Subcutaneous abdominal adipose tissue (tissue), 5 donors: ENCODE measurements around the gene TAL2.

Experiments
- H3K27ac ChIP-seq: one replicate; pipeline ENCODE4 v1.7.0; 2013; ENCODE audit warnings: low read depth, mild to moderate bottlenecking, inconsistent platforms, low read length, moderate library complexity
- H3K27me3 ChIP-seq, 5 donors: one replicate each; pipeline ENCODE4 v1.7.0; 2013; ENCODE audit warnings: low read length in 5 of 5, inconsistent platforms in 1 of 5; ENCODE audit not compliant: control insufficient read depth in 5 of 5, insufficient read depth in 4 of 5
- H3K36me3 ChIP-seq, 5 donors: one replicate each; pipeline ENCODE4 v1.7.0; 2013; ENCODE audit warnings: low read length in 5 of 5; ENCODE audit not compliant: control insufficient read depth in 5 of 5, insufficient read depth in 5 of 5
- H3K4me1 ChIP-seq, 5 donors: one replicate each; pipeline ENCODE4 v1.7.0; 2013; ENCODE audit warnings: low read length in 5 of 5, mild to moderate bottlenecking in 3 of 5, moderate library complexity in 1 of 5; ENCODE audit not compliant: control insufficient read depth in 5 of 5, insufficient read depth in 5 of 5
- H3K4me3 ChIP-seq, 5 donors: one replicate each; pipeline ENCODE4 v1.7.0; 2013; ENCODE audit warnings: low read length in 5 of 5, low read depth in 1 of 5
- H3K9ac ChIP-seq, 5 donors: one replicate each; pipeline ENCODE4 v1.7.0; 2013; ENCODE audit warnings: low read length in 5 of 5, mild to moderate bottlenecking in 4 of 5, moderate library complexity in 3 of 5
- H3K9me3 ChIP-seq, 5 donors: one replicate each; pipeline ENCODE4 v1.7.0; 2013; ENCODE audit warnings: low read length in 5 of 5; ENCODE audit not compliant: control insufficient read depth in 5 of 5
- donor health status: healthy.
- donor health status: healthy.
- donor health status: healthy.
- donor health status: healthy.
- donor health status: healthy.

The TAL2 gene

DNA sequence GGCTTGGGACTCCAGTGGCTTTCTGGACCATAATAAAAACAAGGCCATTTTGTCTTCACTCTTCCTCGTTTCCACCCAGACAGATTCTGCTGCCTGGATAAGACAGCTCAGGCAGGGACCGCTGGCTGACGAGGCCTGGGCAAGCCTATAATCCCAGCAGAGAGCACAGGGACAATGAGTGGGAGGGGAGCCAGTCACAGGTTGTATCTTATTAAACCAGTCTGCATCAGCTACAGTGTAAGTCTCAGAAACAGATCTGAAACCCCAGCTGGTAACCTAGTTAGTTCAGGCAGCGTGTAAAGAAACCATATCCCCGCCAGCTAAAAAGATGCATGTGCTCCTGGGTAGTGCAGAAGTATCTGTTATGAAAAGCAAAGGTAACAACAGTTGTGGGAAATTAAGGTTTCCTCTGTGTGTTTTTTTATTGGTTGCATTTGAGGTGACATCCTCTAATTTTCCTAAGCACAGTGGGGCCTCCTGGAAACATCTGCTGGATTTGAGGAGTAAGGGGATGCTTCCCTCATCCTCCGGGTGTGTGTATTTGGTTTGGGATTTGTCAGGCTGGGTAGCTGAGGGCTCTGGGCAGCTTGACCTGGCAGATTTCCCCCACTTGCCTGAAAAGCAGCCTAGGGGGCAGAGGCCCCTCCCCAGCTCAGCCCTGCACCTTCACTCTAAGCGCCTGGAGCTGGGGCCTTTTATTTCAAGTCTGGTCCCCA lies 15.2 kb upstream of the TAL2 start:
- Histone ChIP-seq H3K9me3 (peaks cover 0 to 3% (median 0%) of the 10 kb centered on the region in 5 donors), H3K27me3 (no peaks in the 10 kb centered on the region), H3K4me3 (no peak overlapping the region), H3K9ac (no peak overlapping the region), H3K27ac (no peak overlapping the region), H3K4me1 (peaks cover 0 to 7% (median 0%) of the 10 kb centered on the region in 5 donors), H3K36me3 (no peaks in the 10 kb centered on the region)

DNA sequence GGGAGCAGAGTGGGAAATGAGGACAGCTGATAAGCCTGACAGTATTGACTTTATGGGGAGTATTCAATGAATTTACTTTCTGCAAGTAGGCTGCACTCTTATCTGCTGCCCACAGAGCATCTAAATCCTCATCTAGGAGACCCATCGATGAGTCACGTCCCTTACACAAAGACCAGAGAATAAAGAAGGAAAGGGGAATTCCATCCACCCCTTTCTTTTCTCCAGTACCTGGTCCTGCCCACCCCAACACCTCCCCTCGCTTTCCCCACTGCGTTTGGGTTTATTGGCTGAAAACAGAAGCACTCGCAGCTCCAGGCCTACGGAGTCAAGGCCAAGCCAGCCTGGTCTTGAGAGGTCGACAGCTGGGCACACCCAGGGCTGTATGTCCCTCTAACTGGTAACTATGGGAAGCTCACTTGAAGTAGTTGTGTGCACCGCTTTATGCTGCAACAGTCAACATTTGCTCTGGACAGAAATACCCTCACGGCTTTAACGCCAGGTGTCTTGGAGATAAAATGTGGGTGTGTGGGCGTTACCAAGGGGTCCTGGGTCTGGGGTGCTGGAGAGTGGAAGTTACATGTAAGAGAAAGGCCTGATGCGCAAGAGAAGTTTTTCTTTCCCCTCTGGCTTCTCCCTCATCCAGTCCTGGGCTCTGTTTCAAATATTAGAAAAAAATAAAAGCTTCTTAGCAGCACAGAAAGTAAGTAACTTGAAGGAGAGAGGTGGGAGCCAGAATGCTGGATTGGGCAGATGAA lies 14.5 kb upstream of the TAL2 start:
- H3K36me3 ChIP-seq, result no peaks in the 10 kb centered on the region
- H3K4me1 ChIP-seq, result peaks cover 0 to 7% (median 0%) of the 10 kb centered on the region in 5 donors
- H3K27me3 ChIP-seq, result no peaks in the 10 kb centered on the region
- H3K9me3 ChIP-seq, result no peaks in the 10 kb centered on the region
- H3K27ac ChIP-seq, result no peak overlapping the region
- H3K9ac ChIP-seq, result no peak overlapping the region
- H3K4me3 ChIP-seq, result no peak overlapping the region

DNA sequence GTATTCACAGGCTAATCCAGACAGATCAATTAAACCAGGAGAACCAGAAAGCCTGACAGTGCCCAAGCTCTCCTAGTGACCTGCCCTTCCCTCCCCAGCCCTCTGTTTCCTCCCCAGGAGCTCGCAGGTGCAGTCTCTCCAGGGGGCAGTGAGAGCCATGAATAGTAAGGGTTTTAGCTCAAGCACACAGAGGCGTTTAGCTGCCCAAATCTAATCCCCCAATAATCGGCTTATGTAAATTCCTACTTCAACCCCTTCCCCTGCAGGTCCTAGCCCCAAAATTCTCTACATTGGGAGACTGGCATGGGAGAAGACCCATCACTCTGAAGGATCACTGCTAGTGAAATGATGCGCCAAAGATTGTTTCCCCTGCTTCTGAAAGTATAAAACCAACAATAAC lies 10.5 kb upstream of the TAL2 start:
- Histone ChIP-seq H3K36me3 (no peaks in the 10 kb centered on the region), H3K9me3 (no peaks in the 10 kb centered on the region), H3K4me1 (peaks cover 0 to 18% (median 11%) of the 10 kb centered on the region in 5 donors), H3K27ac (no peak overlapping the region), H3K9ac (no peak overlapping the region), H3K27me3 (peaks cover 4 to 14% (median 9%) of the 10 kb centered on the region in 5 donors), H3K4me3 (no peak overlapping the region)

DNA sequence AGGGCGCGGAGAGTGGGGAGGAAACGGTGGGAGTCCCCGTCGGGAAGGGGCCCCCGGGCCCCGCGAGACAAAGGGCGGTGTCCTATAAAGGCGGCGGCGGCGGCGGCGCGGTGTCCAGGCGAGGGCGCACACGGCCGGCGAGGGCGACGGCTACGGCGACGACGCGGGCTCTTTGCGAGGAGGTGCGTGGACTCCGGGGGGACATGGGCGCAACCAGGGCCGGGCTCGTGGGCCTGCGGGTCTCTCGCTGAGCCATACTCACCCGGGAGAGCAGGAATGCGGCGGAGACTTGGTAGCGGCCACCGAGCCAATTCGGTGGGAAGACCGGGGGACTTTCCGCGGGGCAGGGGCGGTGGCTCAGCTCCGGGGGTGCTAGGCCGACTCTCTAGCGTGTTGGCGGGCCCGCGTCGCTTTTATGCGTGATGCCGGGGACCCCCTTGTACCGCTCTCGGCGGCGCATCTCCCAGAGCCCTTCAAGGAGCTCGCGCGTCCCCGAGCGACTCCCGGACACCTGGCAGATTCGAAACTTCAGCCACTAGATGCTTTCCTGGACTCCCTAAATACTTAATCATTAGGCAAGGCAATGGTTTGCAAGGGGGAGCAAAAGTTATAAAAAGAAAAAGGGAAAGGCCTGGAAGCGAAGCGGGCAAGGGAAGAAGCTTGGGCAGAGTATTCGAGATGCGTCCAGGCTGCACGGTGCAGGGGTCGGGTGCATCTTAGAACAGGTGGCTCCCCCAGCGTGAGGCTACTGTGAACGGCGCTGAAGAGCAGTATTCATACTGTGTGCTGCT lies 5.9 kb upstream of the TAL2 start:
- Histone ChIP-seq H3K9me3 (no peaks in the 10 kb centered on the region), H3K4me3 (peak overlapping the region; percentile 37 to 66 (median 60)), H3K4me1 (peaks cover 0 to 13% (median 11%) of the 10 kb centered on the region in 5 donors), H3K36me3 (no peaks in the 10 kb centered on the region), H3K27me3 (peaks cover 13 to 22% (median 16%) of the 10 kb centered on the region in 5 donors), H3K9ac (peak overlapping the region in 1 of 5 donors; percentile 64), H3K27ac (no peak overlapping the region)

DNA sequence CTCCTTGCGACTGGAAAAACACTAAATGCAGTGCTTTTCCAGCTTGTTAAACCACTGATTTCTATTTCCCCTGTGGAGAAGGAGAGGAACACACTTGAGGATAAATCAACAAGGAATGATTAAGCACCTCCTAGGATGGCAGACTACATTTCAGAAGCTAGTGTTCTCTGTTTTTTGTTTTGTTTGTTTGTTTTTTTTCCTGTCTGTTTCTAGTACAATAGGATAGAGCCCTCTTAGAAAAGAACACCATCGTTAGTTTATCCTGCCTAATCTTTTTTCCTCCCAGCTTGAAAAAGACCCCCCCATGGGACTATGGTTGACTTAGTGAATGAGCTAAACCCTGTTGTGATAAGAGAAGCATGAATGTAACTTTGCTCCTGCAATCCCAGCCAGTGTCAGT lies 3.9 kb upstream of the TAL2 start:
- Histone ChIP-seq H3K9ac (no peak overlapping the region), H3K36me3 (no peaks in the 10 kb centered on the region), H3K4me3 (no peak overlapping the region), H3K4me1 (peaks cover 0 to 13% (median 11%) of the 10 kb centered on the region in 5 donors), H3K9me3 (no peaks in the 10 kb centered on the region), H3K27ac (no peak overlapping the region), H3K27me3 (peaks cover 13 to 22% (median 16%) of the 10 kb centered on the region in 5 donors)

DNA sequence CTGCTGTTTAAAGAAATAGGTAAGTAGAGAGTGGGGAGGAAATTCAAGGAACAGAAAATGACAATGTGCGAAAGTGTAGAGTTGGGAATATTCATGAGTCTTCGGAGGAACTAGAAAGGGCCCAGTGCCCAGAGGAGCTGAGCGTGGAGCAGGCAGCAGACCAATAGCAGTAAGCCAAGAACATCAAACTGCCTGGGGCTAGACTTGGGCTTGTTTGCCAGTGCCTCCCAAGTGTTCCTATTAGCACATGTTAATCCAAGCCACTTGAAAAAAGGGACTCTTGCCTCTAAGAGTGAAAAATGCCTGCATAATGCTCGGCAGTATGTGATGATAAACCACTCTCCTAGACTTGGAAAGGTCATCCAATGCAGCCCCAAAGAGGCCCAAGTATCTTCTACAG lies 1.2 kb upstream of the TAL2 start:
- Histone ChIP-seq H3K4me3 (no peak overlapping the region), H3K27me3 (peaks cover 10 to 15% (median 13%) of the 10 kb centered on the region in 5 donors), H3K9ac (no peak overlapping the region), H3K27ac (no peak overlapping the region), H3K36me3 (no peaks in the 10 kb centered on the region), H3K9me3 (no peaks in the 10 kb centered on the region), H3K4me1 (peaks cover 0 to 10% (median 8%) of the 10 kb centered on the region in 5 donors)

DNA sequence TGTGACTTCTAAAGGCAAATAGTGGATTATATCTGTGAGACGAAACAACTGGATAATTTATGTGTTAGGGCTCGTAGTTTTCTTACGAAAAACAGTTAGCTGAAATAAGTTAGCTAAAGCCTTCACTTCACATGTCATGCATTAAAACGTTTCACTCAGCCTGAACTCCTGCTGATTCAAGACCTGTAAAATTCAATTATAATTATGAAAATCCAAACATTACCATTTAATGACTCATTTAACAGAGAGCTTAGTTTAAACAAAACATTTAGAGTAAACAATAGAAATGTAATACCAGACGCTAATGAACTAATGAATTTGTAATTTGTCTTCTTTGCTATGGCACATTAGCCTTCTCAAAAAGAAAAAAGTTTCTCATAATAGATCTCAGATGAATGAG lies 1.7 kb downstream of the TAL2 start:
- Histone ChIP-seq H3K36me3 (no peaks in the 10 kb centered on the region), H3K27ac (no peak overlapping the region), H3K9me3 (no peaks in the 10 kb centered on the region), H3K4me1 (no peaks in the 10 kb centered on the region), H3K4me3 (no peak overlapping the region), H3K27me3 (peaks cover 0 to 4% (median 0%) of the 10 kb centered on the region in 5 donors), H3K9ac (no peak overlapping the region)

DNA sequence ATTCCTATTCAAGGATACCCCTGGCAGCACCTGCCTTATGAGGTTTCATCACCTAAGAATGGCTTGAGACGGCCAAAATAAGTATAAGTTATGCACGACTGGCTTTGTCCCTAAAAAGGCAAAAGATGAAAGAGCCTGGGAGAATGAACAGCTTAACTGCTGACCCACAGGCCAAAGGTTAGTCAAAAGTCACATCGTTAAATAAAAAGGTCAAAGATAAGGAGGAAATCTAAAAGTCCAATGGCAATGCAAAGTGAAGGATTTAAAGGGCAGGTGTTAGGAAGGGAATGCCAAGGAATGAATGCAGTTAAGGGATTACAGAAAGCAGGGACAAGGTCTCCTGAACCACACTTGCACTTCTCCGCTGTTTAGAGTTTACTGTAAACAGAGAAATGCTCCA lies 5.6 kb downstream of the TAL2 start:
- Histone ChIP-seq H3K4me1 (no peaks in the 10 kb centered on the region), H3K27me3 (peaks cover 0 to 4% (median 0%) of the 10 kb centered on the region in 5 donors), H3K36me3 (no peaks in the 10 kb centered on the region), H3K4me3 (no peak overlapping the region), H3K27ac (no peak overlapping the region), H3K9me3 (no peaks in the 10 kb centered on the region), H3K9ac (no peak overlapping the region)

DNA sequence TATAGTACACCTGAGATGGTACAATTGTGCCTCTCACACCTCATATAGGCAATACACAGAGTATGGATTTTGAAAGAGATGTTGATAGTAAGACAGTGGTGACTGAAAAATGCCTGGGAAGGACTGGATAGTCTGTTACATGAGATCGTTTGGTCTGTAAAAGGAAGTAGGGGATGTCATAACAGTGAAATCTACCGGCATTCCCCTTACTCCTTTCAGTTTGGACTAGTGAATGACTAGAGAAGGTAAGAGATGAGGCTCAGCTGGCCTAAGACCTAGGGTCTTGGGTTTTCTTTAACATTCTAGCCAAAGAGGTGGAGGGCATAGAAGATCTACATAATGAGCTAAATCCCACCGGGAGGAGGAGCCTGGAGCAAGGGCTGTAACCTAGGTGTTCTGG lies 8.1 kb downstream of the TAL2 start:
- H3K36me3 ChIP-seq, result no peaks in the 10 kb centered on the region
- H3K4me3 ChIP-seq, result no peak overlapping the region
- no peak overlapping the region for H3K27ac ChIP-seq
- no peaks in the 10 kb centered on the region for H3K9me3 ChIP-seq
- no peaks in the 10 kb centered on the region for H3K4me1 ChIP-seq
- H3K9ac ChIP-seq, result no peak overlapping the region
- peaks cover 0 to 4% (median 0%) of the 10 kb centered on the region in 5 donors for H3K27me3 ChIP-seq

DNA sequence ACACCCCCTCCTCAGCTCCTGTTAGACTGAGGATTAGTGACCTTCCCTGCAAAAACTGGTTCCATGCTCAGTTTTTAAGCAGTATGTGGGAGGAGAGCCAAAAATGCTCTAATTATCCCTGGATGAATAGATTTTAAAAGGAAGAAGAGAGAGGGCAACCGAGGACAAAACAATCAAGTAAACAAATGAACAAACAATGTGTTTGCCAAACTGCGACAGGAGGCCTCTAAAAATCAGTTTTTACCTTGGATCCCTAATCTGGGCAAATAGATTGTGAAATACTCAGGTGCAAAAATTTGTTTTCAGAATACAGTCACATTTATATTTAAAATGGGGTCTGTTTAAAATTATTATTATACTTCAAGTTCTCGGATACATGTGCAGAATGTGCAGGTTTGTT lies 8.5 kb downstream of the TAL2 start:
- Histone ChIP-seq H3K27me3 (peaks cover 0 to 4% (median 0%) of the 10 kb centered on the region in 5 donors), H3K4me3 (no peak overlapping the region), H3K27ac (no peak overlapping the region), H3K9ac (no peak overlapping the region), H3K9me3 (no peaks in the 10 kb centered on the region), H3K4me1 (no peaks in the 10 kb centered on the region), H3K36me3 (no peaks in the 10 kb centered on the region)
